Keratinocyte (primary cell): ENCODE data around the gene ANO2. TPM values are rescaled to one million over a fixed set of nuclear protein-coding genes. Genes with fewer than 3 reads are reported as not detected.

Experiments used
- DNase-seq: peaks from one replicate; pipeline ENCODE4 v3.0.0-alpha.2; 2011; ENCODE audit warnings: low read depth, missing footprints, low spot score
- FAIRE-seq: peaks from 2 replicates; lab custom pipeline; 2011; peaks lifted over from hg19 to GRCh38; lab: Jason Lieb, UNC
- H2AFZ ChIP-seq: 2 replicates; pipeline ENCODE4 v1.6.0; 2012; ENCODE audit warnings: low read length, control low read depth, inconsistent platforms; ENCODE audit not compliant: control insufficient read depth
- H3K27ac ChIP-seq: 2 replicates; pipeline ENCODE4 v1.5.1; 2011; ENCODE audit warnings: low read length; ENCODE audit not compliant: control insufficient read depth, insufficient read depth
- H3K27me3 ChIP-seq: 3 replicates; pipeline ENCODE4 v1.6.0; 2011; ENCODE audit warnings: low read length; ENCODE audit not compliant: control insufficient read depth, insufficient read depth; ENCODE audit errors: extremely low read depth
- H3K36me3 ChIP-seq, 2 experiments: 2 replicates in 1 of 2; 3 replicates in 1 of 2; pipeline ENCODE4 v1.5.1; 2011; ENCODE audit warnings: low read length in 2 of 2, mild to moderate bottlenecking in 1 of 2; ENCODE audit not compliant: control insufficient read depth in 2 of 2, insufficient read depth in 2 of 2; ENCODE audit errors: extremely low read depth in 1 of 2
- H3K4me1 ChIP-seq: 3 replicates; pipeline ENCODE4 v1.5.1; 2011; ENCODE audit warnings: low read length; ENCODE audit not compliant: control insufficient read depth, insufficient read depth; ENCODE audit errors: extremely low read depth
- H3K4me2 ChIP-seq: 3 replicates; pipeline ENCODE4 v1.6.0; 2011; ENCODE audit warnings: low read depth, low read length; ENCODE audit not compliant: control insufficient read depth, insufficient read depth; ENCODE audit errors: extremely low read depth
- H3K4me3 ChIP-seq, 3 experiments: fragments of 200-600 bp in 1 of 3; sonication (generic) in 1 of 3; 2 replicates in 2 of 3; 3 replicates in 1 of 3; pipeline ENCODE4 v1.5.1; 2011 to 2016; ENCODE audit warnings: low read length in 3 of 3, mild to moderate bottlenecking in 3 of 3, control low read depth in 2 of 3, inconsistent platforms in 1 of 3, low read depth in 1 of 3, mixed read lengths in 1 of 3, mixed run types in 1 of 3, moderate library complexity in 1 of 3; ENCODE audit not compliant: control insufficient read depth in 2 of 3, insufficient read depth in 2 of 3; ENCODE audit errors: extremely low read depth in 1 of 3
- H3K79me2 ChIP-seq: 2 replicates; pipeline ENCODE4 v1.6.0; 2012; ENCODE audit warnings: low read length; ENCODE audit not compliant: control insufficient read depth, insufficient read depth
- H3K9ac ChIP-seq: 3 replicates; pipeline ENCODE4 v1.6.0; 2011; ENCODE audit warnings: low read length; ENCODE audit not compliant: control insufficient read depth, insufficient read depth; ENCODE audit errors: extremely low read depth
- H3K9me1 ChIP-seq: 3 replicates; pipeline ENCODE4 v1.6.0; 2011; ENCODE audit warnings: low read length; ENCODE audit not compliant: control insufficient read depth, insufficient read depth; ENCODE audit errors: extremely low read depth
- H3K9me3 ChIP-seq: 2 replicates; pipeline ENCODE4 v1.5.1; 2012; ENCODE audit warnings: low read depth, low read length; ENCODE audit not compliant: control insufficient read depth
- H4K20me1 ChIP-seq: 3 replicates; pipeline ENCODE4 v1.6.0; 2011; ENCODE audit warnings: low read length; ENCODE audit not compliant: control insufficient read depth, insufficient read depth; ENCODE audit errors: extremely low read depth
- CTCF ChIP-seq, 3 experiments: IDR thresholded peaks in 1 of 3; conservative IDR thresholded peaks in 1 of 3; optimal IDR thresholded peaks in 1 of 3; 2 replicates in 2 of 3; 3 replicates in 1 of 3; pipeline versions ENCODE3 to v1.5.1; 2011; ENCODE audit warnings: low read length in 3 of 3, mild to moderate bottlenecking in 3 of 3, moderate library complexity in 2 of 3, control low read depth in 1 of 3, inconsistent platforms in 1 of 3; ENCODE audit not compliant: insufficient read depth in 2 of 3; ENCODE audit errors: extremely low read depth in 1 of 3
- EZH2 ChIP-seq: IDR thresholded peaks from one replicate; pipeline ENCODE4 v1.6.1; 2012; ENCODE audit warnings: inconsistent platforms, mild to moderate bottlenecking, low read length, moderate library complexity
- dilution Hi-C: fragments of 300-500 bp; cut with MboI; formaldehyde crosslinking; loops from one replicate; pipeline ENCODE4 v1.7.0; 2020; ENCODE audit warnings: low sequenced_read_pairs; ENCODE audit not compliant: extremely low pct_ligation_motif_present
- polyA plus RNA-seq, 5 experiments: library from polyadenylated mRNA; depleted of rRNA in 3 of 5; stranded (reverse) in 3 of 5; stranded (forward) in 1 of 5; unstranded in 1 of 5; fragments of >200 nt; gene quantifications; 1 replicate in 1 of 5; 2 replicates in 3 of 5; 3 replicates in 1 of 5; pipeline versions ENCODE4 v1.2.1 to v1.2.3, GENCODE V29; 2011 to 2012; ENCODE audit warnings: missing spikeins in 2 of 5, low read depth in 1 of 5, low replicate concordance in 1 of 5

The ANO2 gene
- polyA plus RNA-seq, 1 donor (not counting 4 experiments of a cell fraction or from before 2014, with no cell fraction given) = 0.14 TPM

- no peaks in the 10 kb centered on the region for H3K9me1 ChIP-seq
- no peak overlapping the region for H3K4me2 ChIP-seq
- no peaks in the 10 kb centered on the region for H3K4me1 ChIP-seq
- no peaks in the 10 kb centered on the region for H3K27me3 ChIP-seq
- no peak for TF ChIP-seq CTCF (optimal IDR thresholded peaks at IDR 0.05 in 1 of 3, IDR thresholded peaks at IDR 0.05 in 1 of 3, conservative IDR thresholded peaks at IDR 0.05 in 1 of 3; ENCODE audit: extremely low read depth in 1 of 3, insufficient read depth in 2 of 3, low read length in 3 of 3)
- no peaks in the 10 kb centered on the region for H3K36me3 ChIP-seq
- no peak overlapping the region for H2AFZ ChIP-seq
- dilution Hi-C loops = no loop called here
- DNase-seq (no peak), FAIRE-seq (no peak)
- no peak overlapping the region for H3K4me3 ChIP-seq
- H3K9ac ChIP-seq = no peak overlapping the region
- H3K9me3 ChIP-seq = peaks cover 3% of the 10 kb centered on the region
- H4K20me1 ChIP-seq = no peaks in the 10 kb centered on the region
- H3K79me2 ChIP-seq = no peaks in the 10 kb centered on the region
- no peak overlapping the region for H3K27ac ChIP-seq
These were observed 21.9 kb downstream of the ANO2 start for GRCh38 chr12:5923043-5923605.

GRCh38 chr12:5921966-5922899, 22.8 kb downstream of the ANO2 start:
- TF ChIP-seq CTCF (optimal IDR thresholded peaks at IDR 0.05 in 1 of 3, IDR thresholded peaks at IDR 0.05 in 1 of 3, conservative IDR thresholded peaks at IDR 0.05 in 1 of 3; ENCODE audit: extremely low read depth in 1 of 3, insufficient read depth in 2 of 3, low read length in 3 of 3) (no peak), EZH2 (no peak)
- H3K9ac ChIP-seq = no peak overlapping the region
- dilution Hi-C loops = no loop called here
- H3K27ac ChIP-seq = no peak overlapping the region
- H3K9me1 ChIP-seq = no peaks in the 10 kb centered on the region
- H3K4me1 ChIP-seq = no peaks in the 10 kb centered on the region
- DNase-seq (no peak), FAIRE-seq (no peak)
- H3K36me3 ChIP-seq = no peaks in the 10 kb centered on the region
- H3K9me3 ChIP-seq = no peaks in the 10 kb centered on the region
- no peak overlapping the region for H3K4me2 ChIP-seq
- no peaks in the 10 kb centered on the region for H3K27me3 ChIP-seq
- H4K20me1 ChIP-seq = no peaks in the 10 kb centered on the region
- no peak overlapping the region for H3K4me3 ChIP-seq
- H3K79me2 ChIP-seq = no peaks in the 10 kb centered on the region
- H2AFZ ChIP-seq = no peak overlapping the region
